OCI-LY7 (cell line): ENCODE results near the gene PSMG3.

Experiments used
- CTCF ChIP-seq: fragments of 200-600 bp; sonication (generic); conservative IDR thresholded peaks from 2 replicates; pipeline ENCODE4 v1.5.1; 2014; ENCODE audit warnings: mild to moderate bottlenecking, antibody characterized with exemption, low read length, moderate library complexity, mixed read lengths
- EZH2phosphoT487 ChIP-seq: fragments of 200-600 bp; sonication (generic); IDR thresholded peaks from 2 replicates; pipeline ENCODE4 v1.6.1; 2018; ENCODE audit warnings: low read depth, borderline replicate concordance, mild to moderate bottlenecking, mixed run types, antibody characterized with exemption, low read length, moderate library complexity, mixed read lengths

GRCh38 chr7:1544178-1544895, 25.5 kb downstream of the PSMG3 start:
- no peak for TF ChIP-seq CTCF
- TF ChIP-seq EZH2phosphoT487: no peak
